DND-41 (cell line): ENCODE results near the gene MAT1A.

Experiments used
- CTCF ChIP-seq: IDR thresholded peaks from 2 replicates; pipeline ENCODE4 v1.5.1; 2012; ENCODE audit warnings: borderline replicate concordance, low read length, moderate library complexity, mild to moderate bottlenecking; ENCODE audit not compliant: poor library complexity, severe bottlenecking; ENCODE audit errors: extremely low read depth
- EZH2 ChIP-seq: IDR thresholded peaks from 3 replicates; pipeline ENCODE4 v1.6.1; 2012; ENCODE audit warnings: borderline replicate concordance, low read depth, mild to moderate bottlenecking, moderate library complexity, low read length, inconsistent platforms; ENCODE audit not compliant: severe bottlenecking

GRCh38 chr10:80324891-80325364 is 35.5 kb upstream of the MAT1A start:
- TF ChIP-seq CTCF (no peak), EZH2 (no peak)
